GM21576 (cell line): ENCODE measurements around the gene GABRP.
"Not testable (repeated sequence)": the region's sequence is repeated elsewhere in the genome, so short reads cannot be mapped to it uniquely, and the experiment has no call there.

Source experiments
- ATAC-seq: cut with Tn5 transposase; IDR thresholded peaks from one replicate; pipeline ENCODE4 v1.9.1; 2021; ENCODE audit warnings: mild to moderate bottlenecking, moderate library complexity; ENCODE audit not compliant: unreplicated experiment

Gene GABRP

DNA sequence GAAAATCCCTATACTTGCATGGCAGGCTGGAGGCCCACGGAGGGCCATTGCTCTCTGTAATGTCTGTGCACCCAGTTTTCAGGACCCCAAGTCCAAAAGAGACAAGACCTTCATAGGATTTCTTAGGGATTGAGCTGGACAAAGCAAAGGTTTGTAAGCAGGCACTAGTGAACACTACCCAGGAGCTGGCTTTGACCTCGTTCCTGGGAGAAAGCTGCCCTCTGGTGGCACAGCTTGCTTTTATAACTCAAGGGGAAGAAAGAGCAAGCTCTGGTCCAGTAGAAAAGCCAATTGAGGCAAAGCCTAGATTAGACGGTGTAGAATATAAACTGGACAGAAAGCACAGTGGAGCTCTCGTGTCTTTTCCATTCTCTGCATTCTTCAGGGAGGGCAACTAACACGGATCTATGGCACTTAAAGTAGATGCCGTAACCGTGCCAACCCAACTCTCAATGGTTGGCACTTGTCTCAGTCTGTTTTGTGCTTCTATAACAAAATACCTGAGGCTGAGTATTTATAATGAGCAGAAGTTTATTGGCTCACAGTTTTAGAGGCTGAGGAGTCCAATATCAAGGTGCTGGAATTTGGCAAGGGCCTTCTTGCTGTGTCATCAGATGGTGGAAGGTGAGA is 7.9 kb downstream of the GABRP start:
- ATAC-seq: no peak

DNA sequence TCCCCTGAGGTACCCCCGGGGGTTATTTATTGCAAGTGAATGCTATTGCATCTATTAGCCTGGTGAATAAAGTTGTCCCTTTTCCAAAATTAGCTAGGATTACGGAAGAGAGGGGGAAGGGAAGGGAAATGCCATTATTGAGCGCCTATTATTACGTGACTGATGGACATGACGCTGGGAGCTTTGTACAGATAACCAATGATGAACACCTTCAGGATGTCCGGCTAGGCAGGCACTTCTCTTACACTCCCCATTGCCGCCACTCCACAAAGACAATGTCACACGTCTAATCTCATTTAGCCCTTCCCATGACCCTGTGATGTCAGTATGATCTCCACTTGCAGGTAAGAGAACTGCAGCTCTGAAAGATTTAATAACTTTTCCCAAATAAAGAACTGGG is 9.4 kb downstream of the GABRP start:
- no peak for ATAC-seq

DNA sequence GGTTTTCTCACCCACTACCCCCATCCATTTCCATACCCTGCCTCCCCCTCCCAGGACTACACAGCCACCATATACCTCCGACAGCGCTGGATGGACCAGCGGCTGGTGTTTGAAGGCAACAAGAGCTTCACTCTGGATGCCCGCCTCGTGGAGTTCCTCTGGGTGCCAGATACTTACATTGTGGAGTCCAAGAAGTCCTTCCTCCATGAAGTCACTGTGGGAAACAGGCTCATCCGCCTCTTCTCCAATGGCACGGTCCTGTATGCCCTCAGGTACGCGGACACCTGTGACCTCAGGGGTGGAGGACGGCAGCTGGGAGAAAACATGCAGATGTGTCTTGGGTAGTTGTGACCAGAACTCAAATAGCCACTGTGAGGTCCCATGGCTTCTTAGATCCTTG is 11.6 kb downstream of the GABRP start:
- no peak for ATAC-seq

DNA sequence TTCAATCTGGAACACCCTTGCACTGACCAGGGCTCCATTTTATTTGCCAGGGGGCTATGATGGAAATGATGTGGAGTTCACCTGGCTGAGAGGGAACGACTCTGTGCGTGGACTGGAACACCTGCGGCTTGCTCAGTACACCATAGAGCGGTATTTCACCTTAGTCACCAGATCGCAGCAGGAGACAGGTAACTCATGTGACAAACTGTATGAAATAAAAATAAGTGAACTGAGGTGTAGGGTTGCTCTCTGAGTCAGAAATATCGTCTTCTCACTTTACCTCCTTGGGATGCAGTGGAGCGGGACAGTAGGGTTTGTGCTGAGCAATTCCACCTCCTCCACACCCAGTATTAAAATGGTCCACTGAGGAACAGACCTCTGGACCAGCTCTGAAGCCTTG is 22.1 kb downstream of the GABRP start:
- ATAC-seq: no peak

DNA sequence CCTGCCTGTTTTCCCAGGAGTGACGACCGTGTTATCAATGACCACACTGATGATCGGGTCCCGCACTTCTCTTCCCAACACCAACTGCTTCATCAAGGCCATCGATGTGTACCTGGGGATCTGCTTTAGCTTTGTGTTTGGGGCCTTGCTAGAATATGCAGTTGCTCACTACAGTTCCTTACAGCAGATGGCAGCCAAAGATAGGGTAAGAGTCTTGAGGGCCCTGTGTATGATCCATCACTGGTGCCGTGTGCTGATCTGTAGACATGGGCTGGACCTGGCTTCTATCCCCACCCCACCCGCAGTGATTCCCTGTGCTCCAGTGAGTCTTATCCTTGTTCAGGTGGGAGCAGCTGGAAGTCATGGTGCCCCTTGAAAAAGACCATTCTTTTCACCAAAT is 26.0 kb downstream of the GABRP start:
- no peak for ATAC-seq

DNA sequence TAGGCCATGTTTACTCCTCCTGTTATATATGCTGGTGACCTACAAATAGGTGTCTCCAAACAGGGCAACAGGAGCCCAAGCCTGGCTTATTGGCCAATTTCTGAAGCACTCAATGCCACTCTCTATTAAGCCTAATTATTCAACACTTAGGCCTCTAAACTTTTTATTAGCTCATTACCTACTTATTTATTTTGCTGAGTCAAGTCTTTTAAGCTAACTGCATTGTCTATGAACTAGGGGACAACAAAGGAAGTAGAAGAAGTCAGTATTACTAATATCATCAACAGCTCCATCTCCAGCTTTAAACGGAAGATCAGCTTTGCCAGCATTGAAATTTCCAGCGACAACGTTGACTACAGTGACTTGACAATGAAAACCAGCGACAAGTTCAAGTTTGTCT is 28.2 kb downstream of the GABRP start:
- no peak for ATAC-seq

DNA sequence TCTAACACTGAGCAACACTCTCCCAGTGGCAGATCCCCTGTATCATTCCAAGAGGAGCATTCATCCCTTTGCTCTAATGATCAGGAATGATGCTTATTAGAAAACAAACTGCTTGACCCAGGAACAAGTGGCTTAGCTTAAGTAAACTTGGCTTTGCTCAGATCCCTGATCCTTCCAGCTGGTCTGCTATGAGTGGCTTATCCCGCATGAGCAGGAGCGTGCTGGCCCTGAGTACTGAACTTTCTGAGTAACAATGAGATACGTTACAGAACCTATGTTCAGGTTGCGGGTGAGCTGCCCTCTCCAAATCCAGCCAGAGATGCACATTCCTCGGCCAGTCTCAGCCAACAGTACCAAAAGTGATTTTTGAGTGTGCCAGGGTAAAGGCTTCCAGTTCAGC is 29.7 kb downstream of the GABRP start:
- no peak for ATAC-seq

DNA sequence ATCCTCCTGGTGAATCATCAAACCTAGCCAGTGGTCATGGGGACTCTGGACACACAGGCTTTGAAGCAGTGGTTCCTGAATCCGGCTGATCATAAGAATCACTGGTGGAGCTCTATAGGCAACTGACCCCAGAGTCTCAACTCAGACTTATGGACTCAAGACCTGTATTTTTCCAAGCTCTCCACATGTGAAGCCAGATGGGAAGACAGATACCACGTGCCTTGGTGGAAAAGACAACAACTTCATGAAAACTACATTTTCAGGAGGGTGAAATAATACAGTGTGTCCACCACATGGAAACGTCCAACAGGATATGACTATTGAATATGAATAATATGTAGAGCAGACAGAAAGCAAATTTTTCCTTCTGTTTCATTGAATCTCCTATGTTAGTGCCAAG is 33.7 kb downstream of the GABRP start:
- ATAC-seq: no peak

DNA sequence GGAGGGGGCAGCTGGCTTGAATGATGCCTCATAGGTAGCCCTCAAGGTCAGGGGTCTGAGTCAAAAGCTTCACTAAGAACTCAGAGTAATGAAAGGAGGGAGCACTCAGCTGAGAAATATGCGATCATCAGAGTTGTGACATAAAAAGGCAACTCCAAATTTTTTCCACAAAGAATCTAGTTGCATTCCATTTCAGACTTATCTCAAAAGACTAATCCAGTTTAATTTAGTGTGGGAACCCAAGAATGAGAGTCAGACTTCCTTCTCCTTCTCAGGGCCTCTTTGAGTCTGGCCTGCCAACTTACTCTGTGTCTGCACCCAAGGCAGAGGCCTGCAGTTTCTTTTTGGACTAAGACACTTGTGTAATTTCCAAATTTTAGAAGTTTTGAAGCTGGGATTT is 34.7 kb downstream of the GABRP start:
- ATAC-seq: no peak

DNA sequence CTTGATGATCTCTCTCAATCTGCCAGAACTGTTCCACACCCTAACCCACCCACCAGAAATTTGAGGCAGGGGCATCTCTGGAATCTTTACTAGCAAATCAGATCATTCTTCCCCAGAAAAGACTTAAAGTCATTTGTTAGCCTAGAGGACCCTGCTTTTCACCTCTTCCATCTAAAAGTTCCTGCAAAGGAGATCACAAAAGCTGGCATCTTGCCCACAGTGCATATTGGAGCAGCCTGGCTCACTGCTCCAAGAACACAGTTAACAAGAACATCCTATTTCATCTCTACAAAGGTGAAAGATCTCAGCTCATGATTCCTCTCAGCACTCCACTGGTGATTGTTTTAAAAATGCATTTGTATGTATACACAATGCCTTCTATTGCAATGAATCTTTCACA is 36.3 kb downstream of the GABRP start:
- no peak for ATAC-seq

DNA sequence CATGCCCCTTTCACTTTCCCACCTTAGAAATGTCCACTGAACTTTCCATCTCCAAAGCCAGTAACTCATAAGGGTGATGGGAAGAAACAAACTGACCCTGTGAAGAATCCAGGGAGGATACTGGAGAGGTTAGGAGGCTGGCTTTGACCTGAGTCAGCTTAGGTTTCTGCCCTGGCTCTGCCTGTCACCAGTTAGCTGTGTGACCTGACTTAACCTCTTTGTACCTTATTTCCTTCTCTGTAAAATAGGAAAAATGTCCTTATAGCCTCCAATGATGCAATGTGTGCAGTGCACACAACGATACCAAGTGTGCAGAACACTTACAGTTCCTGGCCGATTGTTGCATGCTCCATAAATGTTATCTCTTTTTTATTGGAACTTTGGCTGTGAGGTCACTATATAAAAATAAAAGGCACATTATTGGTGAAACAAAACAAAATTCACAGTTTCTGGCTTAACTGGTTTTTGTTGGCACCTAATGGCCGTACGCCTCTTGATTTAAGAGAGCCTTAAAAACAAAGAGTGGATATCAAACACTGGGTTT is 37.8 kb downstream of the GABRP start:
- ATAC-seq: no peak

DNA sequence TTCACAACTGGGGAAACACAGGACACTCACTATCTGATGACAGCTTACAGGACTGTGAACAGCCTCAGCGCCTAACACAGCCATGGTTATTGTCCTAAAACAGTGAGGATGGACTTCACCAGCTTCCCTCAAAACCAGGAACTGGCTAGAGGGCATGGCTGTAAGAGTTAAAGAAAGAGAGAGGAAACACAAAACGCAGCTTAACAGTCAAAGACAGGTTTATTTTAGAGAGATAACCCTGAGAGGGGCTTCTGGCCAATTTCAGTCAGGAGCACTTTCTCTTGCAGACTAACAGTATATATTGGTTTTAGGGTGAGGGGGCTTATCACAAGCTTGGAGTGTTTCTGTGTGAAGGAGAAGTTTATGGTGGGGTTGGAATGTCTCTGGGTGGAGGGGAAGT is 42.6 kb downstream of the GABRP start:
- ATAC-seq: no peak

DNA sequence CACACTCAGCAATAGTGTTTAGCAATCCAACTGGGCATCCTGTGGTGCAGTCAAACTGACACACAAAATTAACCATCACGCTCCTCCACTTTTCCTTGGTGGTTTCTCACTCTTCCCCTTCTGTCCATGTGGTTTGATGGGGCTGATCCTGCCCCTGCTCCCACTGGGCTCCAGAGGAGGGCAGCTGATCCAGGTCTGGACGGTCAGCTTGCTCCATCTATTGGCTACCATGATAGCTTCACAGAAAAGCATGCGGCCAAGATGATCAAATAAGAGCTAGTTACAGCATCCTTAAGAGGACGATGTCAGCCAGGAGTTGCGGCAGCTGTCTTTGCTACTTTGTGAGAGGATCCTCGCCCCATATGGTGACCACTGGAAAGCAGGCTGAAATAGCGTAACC is 48.7 kb downstream of the GABRP start:
- no peak for ATAC-seq

DNA sequence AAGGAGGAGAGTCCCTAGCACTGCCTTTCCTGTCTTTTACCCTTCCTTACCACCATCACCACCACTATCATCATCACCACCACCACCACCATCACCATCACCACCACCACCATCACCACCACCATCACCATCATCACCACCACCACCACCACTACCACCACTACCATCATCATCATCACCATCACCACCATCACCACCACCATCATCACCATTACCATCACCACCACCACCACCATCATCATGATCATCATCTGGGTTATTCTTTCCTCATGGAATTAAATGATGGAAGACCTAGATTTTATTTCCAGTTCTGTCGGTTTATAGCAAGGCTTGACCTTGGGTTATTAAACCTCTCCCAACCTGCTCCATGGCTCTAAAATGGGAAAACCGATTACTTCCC is 50.5 kb downstream of the GABRP start:
- ATAC-seq: not testable (repeated sequence)

DNA sequence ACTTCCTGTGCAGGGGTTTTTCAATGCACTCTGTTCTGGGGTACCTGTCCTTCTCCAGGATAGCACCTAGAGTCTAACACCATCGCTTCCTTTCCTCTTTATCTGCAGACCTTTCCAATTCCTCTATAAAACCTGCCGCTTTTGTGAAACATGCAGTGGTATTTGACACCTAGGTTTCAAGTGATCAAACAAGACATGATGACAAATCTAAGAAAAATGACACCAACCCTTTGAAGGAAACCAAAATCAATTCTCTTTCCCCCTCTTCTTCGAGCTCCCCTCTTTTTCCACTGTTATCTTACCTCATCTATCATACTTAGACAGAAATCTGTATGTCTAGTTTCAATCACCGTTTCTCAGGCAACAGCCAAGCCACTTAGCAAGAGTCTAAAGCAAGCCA is 52.7 kb downstream of the GABRP start:
- no peak for ATAC-seq

DNA sequence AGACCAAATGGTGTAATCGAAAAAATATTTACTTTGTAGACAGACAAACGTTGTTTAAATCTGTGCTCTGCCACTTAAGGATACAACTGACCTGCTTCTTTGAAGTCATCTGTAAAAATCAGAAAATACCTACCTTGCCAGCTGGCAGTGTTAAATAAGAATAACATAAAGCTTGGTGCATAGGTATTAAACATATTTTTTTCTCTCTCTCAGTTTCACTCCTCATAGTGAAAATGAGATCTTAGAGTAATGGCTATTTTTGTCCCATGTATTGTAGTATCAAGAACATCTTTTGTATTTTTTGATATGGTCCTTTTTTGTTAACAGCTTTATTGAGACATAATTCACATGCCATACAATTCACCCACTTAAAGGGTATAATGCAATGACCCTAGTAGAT is 60.3 kb downstream of the GABRP start:
- no peak for ATAC-seq

DNA sequence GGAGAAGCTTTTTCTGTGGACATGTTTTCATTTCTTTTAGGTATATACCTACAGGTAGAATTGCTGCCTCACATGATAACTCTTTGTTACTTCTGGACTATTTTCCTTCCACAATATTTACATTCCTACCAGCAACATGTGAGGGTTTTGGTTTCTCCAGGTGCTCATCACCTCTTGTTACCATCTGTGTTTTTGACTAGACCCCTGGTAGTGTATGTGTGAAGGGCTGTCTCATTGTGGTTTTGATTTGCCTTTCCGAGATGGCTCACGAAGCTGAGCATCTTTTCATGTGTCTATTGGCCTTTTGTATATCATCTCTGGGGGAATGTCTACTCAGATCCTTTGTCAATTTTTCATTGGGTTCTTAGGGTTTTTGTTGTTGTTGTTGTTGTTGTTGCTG is 61.1 kb downstream of the GABRP start:
- ATAC-seq: no peak

DNA sequence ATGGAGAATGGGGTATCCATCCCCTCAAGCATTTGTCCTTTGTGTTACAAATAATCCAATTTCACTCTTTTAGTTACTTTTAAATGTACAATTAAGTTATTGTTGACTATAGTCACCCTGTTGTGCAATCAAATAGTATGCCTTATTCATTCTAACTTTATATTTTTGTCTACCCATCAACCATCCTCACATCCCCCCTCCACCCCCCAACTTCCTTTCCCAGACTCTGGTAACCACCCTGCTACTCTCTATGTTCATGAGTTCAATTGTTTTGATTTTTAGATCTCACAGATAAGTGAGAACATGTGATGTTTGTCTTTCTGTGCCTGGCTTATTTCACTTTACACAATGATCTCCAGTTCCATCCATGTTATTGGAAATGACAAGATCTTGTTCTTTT is 62.9 kb downstream of the GABRP start:
- no peak for ATAC-seq

DNA sequence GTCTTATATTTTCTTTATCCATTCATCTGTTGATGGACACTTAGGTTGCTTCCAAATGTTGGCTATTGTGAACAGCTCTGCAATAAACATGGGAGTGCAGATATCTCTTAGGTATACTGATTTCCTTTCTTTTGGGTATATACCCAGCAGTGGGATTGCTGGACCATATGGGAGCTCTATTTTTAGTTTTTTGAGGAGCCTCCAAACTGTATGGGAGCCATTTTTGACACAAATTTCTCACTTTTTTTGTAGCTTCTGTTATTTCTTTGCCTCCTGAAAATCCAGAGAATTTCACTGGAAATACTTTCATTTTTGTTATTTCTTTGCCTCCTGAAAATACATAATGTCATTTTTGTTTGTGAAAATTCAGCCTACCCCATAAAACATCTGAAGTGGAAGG is 63.3 kb downstream of the GABRP start:
- ATAC-seq: no peak

DNA sequence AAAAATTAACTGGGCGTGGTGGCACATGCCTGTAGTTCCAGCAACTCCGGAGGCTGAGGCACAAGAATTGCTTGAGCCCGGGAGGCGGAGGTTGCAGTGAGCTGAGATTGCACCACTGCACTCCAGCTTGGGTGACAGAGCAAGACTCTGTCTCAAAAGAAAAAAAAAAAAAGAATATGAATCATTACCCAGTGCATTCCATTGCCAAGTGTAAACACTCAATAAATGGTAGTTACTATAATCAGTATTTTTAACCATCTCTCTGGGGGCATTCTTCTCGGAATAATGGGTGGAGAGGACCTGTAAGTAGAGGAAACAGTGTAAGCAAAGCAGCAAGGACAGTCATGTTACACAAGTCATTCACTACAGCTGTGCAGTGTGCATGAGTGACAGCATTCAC is 64.5 kb downstream of the GABRP start:
- ATAC-seq: no peak

DNA sequence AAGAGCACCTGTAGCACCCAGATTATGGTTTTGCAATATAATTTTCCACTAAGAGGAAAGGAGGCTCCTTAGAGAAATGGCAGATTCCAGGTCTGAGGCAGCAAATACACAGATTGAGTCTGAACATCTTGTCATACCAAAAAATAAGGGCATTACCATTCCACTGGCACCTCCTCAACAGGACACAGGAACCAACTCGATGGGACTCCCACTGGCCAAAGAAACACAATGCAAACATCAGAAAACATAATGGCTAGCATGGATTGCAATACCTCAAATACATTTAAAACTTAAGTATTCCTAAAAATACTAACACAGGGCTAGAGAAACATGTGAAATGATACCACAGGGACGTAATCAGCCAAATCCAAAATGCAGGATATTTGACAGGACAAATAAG is 65.8 kb downstream of the GABRP start:
- no peak for ATAC-seq

DNA sequence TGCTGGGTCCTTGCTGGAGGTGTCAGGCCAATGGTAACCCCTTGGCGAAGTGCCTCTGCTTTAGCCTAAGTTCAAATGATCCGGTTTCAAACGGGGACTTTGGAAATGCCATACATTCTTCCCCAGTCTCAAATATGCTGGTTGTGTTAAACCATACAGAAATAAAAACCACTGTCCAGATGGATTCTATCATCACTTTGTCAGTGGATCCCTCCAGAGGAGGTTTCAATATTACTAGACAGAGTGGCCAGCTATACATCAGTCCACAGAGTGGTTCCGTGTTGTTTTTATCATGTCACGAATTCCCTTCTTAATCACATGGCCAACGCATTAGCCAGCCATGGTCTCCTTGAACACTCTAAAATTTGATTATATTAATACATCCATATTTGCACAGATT is 71.0 kb downstream of the GABRP start:
- no peak for ATAC-seq

DNA sequence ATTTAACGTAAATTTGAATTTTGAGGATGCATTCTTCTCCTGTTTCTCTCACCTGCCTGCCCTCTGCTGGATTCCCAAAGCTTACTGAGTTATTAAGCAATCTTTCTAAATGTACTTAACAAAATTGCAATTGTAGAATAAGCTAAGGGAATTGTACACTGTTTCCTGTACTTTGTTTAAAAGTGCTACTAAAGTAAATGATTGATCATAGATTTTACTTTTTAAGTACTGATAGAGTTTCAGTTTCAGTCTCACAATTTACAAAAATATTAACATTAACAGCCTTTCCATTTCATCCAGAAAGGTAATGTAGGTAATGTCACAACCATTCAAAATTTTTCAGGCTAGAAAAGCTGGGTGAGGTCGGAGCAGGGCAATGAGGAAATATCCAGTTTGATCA is 73.5 kb downstream of the GABRP start:
- ATAC-seq: no peak
